Umbilical cord (tissue), 2 donors: Measurements from ENCODE around the gene TMPRSS11A. TPM values are rescaled to one million over a fixed set of nuclear protein-coding genes. Genes with fewer than 3 reads are reported as not detected.

Source experiments
- DNase-seq: peaks from one replicate; pipeline ENCODE4 v3.0.0-alpha.2; 2015; ENCODE audit warnings: low spot score
- total RNA-seq: library from RNA; depleted of rRNA; stranded (reverse); fragments of >200 nt; gene quantifications from one replicate; pipeline ENCODE4 v1.2.3, GENCODE V29; 2014; ENCODE audit warnings: low replicate concordance; ENCODE audit not compliant: insufficient read depth

TMPRSS11A gene
- total RNA-seq, 1 donor from 2014 or later: 3.1 TPM

DNA sequence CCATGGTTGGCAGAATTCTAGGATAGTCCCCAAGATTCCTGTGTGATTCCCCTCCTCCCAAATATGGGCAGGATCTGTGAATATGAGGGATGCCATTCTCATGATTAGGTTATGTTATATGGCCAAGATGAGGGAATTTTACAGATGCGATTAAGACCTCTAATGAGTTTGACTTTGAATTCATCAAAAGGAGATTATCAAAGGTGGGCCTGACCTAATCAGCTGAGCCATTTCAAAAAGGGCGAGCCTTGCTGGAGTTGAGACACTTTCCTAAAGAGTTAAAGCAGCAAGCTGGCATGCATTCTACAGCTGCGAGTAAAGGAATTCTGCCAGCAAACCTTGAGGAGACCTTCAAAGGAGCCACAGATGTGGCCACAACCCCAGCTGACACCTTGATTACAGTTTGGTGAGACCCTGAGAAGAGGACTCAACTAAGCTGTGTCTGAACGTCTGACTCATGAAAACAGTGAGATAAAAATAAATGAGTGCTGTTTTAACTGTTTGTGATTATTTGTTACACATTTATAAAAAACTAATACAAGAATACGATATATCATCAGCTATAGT is 47.8 kb downstream of the TMPRSS11A start:
- no peak for DNase-seq

DNA sequence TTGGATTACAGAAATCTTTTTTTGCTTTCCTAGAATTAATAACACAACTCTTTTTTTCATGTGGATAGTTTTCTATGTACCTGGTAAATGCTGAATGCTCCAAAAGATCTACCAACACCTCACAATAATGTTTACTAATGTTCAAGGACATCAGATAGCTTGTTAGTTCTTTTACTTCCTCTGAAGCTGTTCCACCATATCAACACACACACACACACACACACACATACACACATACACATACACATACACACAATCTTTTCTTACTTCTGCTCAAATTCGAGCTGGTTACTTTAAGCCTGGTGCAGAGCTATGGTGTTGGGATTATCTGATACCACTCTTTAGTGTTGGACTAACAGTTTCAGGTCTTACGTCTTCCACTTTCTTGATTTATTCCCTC is 51.2 kb downstream of the TMPRSS11A start:
- DNase-seq: no peak

DNA sequence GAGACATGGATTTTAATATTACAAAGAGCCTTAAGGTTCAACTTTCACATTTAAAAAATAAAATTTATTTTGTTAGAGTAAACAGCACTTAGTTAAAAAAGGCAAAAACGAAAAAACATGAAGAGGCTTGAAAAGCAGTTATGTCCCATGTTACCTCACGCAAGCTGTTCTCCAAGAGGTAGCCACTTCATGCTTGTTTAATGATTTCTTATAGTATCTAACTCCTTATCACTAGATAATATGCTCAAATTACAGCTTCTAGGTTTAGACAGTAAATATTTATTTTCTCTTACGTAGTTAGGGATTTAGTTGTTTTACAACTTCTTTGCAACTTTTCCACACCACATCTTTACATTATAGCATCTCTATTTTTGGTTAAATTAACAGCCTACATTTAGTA is 51.7 kb downstream of the TMPRSS11A start:
- DNase-seq: no peak

DNA sequence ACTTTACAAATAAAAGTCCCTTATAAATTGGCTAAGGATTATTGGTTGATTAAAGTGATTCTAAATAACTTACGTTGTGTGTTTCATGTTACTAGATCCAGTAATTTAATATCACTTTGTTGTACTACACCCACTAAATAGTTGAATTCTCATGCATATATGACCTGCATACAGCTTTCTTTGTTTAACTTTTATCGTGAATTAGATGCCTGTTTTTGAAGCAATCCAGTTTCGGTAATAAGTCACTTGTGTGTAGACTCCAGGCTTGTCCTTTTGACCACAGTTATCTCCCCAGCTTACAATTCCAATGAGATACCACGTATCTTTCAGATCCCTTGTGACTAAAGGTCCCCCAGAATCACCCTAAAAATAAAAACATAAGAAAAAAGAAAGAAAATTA is 52.2 kb downstream of the TMPRSS11A start:
- DNase-seq: no peak

DNA sequence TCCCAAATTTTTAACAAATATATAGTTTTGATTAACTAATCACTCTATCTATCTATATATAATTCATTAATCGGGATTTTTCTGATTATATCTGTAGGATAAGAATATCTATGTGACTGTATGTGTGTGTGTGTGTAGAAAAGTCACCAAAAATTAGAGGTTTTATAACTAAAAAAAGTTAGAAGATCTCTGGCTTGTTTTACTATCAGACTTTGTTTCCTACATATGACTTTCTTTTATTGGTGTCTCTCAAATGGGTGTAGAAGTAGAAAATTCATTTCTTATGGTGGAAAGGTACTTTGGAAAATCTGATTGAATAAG is 52.7 kb downstream of the TMPRSS11A start:
- DNase-seq: no peak

DNA sequence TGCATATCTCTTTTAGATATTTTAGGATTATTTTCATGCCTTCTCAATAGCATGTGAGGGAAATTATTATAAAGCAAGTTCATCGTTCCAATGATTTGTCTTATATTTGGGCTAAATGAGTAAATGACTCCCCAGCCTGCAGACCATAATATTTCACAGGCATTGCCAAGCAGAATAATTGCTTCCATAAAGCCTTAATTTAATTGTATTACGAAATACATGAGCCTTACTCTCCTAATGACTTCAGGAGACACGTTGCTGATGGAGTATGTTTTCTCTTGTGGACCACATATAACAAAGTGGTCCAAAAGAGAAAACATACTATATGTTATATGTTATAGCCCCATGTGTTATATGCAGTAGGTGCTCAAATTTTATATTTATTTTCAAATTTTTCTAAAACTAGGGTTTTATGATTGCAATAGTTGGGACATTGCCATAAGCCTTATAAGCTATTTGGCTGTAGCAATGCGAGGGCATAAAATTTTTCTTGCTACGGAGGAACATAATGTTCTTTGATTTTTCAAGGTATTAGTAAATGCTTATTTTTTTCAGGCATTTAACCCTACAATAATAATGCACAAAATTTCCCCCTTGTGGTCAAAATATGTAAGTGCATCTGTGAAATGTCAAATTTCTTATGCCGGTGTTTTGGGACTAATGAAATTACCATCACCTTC is 53.2 kb downstream of the TMPRSS11A start:
- DNase-seq: no peak

DNA sequence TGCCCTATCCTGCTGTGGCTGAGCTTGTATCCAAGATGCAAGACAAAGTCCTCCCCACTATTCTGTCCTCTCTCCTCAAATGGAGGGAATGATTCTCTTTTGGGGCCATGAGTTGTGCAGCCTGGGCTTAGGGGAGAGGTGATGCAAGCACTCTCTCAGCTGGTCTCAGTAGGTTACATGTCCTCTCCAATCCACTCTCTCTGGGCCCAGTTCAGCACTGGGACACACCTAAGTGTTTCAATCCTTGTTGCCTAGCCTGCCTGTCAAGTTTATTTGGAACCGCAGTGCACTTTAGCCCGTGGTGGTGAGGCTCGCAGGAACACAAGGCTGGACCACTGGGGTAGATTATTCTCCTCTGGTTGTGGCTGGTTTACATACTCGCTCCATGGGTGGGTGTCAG is 55.6 kb downstream of the TMPRSS11A start:
- DNase-seq: no peak

DNA sequence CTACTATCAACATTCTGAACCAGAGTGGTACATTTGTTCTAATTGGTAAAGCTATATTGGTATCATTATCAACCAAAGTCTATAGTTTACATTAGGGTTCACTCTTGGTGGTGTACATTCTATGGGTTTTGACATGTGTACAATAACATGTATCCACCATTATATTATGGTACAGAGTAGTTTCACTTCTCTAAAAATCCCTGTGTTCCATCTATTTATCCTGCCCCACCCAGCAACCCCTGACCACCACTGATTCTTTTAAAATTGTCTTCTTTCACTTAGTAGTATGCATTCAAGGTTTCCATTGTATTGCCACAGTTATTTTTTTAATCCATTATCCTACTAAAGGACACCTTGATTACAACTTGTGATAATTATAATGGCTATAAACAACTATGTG is 64.2 kb downstream of the TMPRSS11A start:
- no peak for DNase-seq

DNA sequence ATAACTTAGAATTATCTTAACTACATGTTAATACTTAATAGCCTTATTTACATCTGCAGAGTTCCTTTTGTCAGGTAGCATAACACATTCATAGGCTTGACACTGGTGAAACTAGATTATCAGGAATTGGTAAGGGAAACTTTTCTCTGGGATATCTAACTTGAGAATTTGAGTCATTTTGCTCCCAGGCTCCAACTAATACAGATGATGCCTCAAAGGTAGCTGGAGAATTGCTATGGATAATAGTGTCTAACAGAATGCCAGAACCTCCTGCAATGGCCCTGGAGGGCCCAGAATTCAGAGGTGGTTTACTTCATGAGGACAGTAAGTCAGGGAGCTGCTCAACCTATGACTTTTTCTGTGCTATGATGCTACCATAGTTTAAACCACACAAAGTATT is 65.6 kb downstream of the TMPRSS11A start:
- DNase-seq: no peak

DNA sequence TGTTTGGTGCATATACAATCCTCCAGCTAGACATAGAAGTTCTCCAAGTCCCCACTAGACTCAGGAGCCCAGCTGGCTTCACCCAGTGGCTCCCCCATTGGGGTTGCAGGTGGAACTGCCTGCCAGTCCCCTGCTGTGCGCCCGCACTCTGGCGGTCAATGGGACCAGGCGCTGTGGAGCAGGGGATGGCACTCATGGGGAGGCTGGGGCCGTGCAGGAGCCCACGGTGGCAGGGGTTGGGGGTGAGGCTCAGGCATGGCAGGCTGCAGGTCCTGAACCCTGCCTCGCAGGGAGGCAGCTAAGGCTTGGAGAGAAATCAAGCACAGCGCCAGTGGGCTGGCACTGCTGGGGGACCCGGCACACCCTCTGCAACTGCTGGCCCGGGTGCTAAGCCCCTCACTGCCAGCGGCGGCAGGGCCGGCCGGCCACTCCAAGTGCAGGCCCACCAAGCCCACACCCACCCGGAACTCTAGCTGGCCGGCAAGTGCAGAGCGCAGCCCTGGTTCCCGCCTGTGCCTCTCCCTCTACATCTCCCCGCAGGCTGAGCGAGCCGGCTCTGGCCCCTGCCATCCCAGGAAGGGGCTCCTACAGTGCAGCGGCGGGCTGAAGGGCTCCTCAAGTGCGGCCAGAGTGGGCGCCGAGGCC is 66.8 kb downstream of the TMPRSS11A start:
- no peak for DNase-seq

DNA sequence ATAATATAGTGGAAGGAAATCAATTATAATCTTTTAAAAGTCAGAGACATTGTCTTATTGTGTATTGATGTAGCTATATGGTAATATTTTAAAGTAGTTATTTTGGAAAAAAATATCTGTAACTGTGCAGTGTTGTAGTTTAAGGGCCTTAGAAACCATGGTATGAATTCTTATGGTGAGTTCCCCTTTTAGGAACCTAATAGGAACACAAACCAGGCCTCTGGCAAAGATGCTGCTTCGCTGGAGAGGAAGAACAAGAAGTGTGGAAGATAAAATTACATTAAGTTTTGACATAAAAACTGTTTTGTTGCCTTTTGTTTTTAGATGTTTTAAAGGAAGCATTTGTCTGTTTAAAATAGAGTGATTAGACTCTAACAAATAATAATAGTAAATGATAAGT is 68.6 kb downstream of the TMPRSS11A start:
- DNase-seq: no peak

DNA sequence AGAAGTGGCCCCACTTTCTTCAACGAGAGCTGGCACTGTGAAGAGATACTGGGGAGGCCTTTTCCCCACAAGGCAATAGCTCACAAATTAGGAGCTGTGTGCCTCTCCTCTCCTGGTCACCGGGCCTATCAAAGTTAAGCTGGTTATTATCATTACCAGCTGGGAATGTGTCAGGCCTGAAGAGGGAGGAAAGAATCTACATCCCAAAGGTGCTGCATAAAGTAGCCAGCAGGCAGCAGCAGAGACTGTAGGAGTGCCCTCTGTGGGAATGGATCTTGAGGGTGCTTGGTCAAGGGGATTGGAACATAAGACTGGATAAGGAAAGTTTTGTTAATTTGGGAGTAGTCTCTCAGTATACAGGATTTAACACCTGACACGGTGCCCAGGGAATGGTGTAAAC is 70.4 kb downstream of the TMPRSS11A start:
- no peak for DNase-seq

DNA sequence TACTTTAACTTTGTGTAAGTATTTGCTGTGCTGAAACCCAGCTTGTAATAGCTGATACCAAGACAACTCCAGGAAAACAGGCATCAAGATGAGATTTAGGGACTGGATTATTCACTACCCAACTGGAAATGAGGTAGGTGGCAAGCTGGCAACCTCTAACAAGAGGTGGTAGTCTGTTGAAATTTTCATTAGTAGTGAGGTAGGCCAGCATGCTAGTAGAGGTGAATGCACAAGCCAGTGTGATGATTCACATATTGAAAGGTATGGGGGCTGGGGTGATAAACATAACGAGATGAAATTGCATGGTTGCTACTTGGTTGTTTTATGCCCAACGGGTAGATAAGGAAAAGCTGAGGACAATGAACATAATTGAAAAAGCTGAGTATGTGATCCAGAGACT is 71.0 kb downstream of the TMPRSS11A start:
- no peak for DNase-seq

DNA sequence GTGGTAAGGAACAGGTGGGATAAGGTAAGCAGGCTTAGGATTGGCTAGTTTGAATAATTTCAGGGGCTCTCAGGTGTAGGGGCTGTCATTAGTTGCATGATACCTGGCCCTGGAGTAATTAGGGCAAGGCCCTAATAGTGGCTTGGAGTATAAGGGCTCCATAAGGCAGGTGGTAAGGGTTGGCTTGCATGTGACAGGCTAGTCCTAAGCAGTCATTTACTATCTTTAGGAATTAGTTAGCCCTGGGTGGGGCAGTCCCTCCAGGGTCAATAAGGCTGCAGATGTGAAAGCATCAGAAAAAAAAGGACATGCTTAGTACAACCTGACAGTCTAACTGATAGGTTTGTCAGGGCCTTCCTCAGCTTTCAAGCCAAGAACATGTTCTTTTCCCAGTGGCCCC is 71.6 kb downstream of the TMPRSS11A start:
- DNase-seq: no peak

DNA sequence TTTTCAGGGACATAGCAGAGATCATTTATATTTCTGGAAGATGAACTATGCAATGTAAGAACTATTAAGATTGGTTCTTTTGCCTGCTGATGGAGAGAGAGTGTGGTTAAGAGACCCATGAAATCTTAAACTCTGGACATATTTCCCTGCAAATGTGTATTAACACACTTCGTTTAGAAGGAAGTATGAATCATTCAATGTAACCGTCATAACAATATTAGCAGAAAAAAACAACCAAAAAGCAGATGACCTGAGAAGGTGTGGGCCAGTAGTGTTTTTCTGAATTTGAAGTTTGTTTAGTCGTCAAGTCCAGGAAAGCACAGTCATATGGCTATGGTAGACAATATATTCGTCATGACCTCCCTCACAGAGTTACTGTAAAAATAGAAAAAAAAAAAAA is 77.0 kb downstream of the TMPRSS11A start:
- no peak for DNase-seq

DNA sequence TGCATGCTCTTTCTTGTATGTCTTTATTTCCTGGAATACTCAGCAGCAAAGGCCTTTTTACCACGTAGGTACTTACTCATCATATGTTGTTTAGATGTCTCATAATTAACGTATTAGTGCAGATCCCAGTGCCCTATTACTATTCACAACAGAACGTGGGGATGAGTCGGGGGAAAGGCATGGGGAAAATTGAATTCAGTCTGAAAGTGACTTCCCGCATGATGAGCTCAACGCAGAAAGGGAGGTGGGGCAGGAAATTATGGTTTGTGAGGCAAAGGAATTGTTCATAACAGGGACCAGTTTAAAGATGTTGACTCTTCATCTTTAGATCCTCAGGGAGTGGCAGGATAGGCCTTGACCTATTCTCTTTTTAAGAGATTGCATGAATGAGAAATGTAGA is 77.5 kb downstream of the TMPRSS11A start:
- DNase-seq: no peak

DNA sequence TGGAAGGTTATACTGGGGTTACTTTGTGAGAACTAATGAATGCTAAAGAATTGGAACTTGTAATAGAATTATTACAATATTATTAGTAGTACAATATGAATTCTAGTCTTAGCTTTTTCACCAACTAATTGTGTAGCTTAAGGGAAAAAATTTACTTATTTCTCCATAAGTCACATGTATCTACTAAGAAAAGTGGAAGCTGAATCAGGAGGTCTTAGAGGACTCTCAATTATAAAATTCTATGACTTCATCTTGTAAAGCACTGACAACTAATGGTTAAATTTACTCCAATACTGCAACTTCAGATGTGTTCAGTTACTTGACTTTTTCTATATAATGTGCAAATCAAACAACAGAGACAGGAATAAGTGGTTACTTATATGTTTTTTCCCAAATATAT is 78.6 kb downstream of the TMPRSS11A start:
- DNase-seq: no peak

DNA sequence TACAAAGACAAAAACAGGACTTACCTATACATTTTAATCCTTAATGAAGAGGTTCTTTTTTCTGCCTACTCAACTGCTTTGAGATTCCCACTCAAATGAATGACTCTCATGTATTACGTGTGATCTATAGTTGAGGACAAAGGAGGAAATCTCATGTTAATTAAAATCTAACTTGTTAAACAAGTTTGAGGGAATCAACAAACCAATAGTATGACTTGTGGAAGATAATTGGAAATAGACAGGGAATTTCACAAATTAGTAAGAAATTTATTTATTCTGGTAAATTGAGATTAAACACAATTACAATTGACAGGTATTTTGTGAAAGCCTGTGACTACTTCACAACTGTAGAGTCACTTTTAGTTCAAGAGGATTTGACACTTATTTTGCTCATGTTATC is 79.4 kb downstream of the TMPRSS11A start, which contains the start of gene TMPRSS11D:
Gene TMPRSS11D, minus strand, starts transcription at position 101 of the 400 bp plus-strand sequence. Its CDS starts 69 bp downstream, at position 32.
- DNase-seq: no peak

DNA sequence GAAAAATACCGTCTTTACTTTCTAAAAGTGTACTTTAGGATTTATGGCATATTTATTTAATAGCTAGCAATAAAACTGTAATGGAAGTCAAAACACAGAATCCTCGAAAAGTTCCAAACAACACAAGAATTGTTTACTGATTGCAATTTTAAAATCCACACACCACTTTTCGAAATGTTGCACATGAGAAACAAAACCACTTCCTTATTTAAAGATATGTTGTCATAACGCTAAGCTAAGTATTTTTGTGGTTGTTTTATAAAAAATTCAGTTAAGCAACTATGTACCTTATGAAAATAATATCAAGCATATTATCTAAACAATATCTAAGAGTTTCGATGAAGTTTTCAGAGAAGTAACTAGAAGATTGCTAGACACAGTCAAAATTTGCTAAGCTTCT is 79.8 kb downstream of the TMPRSS11A start:
- no peak for DNase-seq

DNA sequence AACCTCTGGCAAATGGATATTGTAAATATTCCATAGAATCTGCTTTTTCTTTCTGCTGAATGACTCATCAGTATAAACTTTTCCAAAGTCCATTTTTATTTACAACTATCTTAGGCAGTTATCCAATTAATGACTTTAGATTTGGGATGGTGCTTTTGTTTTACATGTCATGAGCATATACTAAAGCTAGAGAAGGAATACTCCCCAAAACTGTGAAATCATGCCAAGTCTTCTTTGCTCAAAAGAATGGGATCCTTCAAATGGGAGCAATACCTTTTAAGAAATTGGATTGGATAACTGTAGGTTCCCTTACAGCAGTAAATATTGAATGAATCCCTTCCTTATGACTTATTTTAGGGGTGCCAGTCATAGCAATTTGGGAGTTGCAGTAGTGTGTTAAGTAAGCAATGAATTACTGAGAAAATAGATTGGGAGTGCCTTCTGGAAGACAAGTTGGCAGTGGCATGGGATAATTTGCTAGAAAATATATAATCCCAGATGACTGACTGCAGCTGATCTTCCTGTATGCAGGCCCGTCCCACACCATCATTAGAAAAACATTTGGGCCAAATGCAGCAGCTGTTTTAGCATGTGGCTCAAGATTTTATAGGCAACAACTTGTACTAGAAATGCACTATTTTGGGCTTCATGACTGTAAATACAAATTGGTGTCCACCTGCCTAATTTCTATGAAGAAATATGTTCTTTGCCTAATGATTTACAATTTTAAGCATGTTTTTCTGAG is 82.3 kb downstream of the TMPRSS11A start:
- DNase-seq: no peak

DNA sequence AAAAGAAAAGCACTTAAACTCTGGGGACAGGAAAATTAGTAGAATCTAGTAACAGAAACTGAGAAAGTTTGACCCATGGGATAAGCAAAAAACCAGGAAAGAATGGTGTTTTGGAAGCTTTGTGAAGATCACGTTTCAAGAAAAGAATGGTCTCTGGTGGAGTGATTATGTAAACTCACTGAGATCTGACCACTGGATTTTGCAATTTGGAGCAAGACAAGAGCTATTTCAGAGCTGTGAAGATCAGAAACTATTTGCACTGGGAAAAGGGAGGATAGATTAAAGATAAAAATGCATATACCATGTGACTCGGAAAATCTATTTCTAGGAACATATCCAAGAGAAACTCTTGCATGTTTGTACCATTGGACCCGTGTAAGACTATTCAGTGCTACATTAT is 83.8 kb downstream of the TMPRSS11A start:
- no peak for DNase-seq

DNA sequence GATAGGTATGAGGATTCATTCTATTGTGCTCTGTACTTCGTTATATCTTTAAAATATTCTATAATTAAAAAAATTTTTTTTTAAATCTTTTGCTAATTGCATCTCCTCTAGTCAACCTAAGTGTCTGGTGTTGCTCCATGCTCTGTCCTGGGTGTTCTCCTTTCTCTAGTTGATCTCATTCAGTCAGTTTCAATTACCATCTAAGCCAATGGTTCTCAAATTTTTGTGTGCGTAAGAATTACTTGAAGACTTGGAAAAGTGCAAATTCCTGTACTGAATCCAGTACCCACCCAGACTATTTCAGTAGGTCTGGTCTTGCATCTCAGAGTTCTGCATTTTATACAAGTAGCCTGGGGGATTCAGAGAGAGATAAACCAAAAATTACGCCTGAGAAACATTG is 86.2 kb downstream of the TMPRSS11A start:
- no peak for DNase-seq

DNA sequence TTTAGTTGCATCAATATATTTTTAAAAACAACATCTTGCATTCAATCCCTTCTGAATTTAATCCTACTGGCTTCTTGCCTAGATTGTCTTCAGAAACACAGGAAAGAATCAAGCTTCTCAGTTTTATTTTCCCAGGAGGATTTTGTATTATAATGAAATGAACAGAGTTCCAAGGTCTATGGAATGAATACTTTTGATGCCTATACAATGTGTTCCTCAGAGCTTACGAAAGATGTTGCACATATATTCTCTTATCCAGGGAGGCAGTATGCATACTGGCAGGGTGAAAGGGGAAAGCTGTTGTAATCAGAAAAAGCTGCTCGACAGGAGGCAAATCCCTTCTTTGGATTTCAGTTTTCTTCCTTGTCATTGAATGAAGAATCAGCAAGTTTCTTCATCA is 88.3 kb downstream of the TMPRSS11A start:
- no peak for DNase-seq
